HG02763 (cell line): Measurements from ENCODE around the gene KCNQ1OT1.

Experiments
- ATAC-seq: cut with Tn5 transposase; IDR thresholded peaks from one replicate; pipeline ENCODE4 v1.9.1; 2021; ENCODE audit warnings: mild to moderate bottlenecking, moderate library complexity; ENCODE audit not compliant: unreplicated experiment

Gene KCNQ1OT1

DNA sequence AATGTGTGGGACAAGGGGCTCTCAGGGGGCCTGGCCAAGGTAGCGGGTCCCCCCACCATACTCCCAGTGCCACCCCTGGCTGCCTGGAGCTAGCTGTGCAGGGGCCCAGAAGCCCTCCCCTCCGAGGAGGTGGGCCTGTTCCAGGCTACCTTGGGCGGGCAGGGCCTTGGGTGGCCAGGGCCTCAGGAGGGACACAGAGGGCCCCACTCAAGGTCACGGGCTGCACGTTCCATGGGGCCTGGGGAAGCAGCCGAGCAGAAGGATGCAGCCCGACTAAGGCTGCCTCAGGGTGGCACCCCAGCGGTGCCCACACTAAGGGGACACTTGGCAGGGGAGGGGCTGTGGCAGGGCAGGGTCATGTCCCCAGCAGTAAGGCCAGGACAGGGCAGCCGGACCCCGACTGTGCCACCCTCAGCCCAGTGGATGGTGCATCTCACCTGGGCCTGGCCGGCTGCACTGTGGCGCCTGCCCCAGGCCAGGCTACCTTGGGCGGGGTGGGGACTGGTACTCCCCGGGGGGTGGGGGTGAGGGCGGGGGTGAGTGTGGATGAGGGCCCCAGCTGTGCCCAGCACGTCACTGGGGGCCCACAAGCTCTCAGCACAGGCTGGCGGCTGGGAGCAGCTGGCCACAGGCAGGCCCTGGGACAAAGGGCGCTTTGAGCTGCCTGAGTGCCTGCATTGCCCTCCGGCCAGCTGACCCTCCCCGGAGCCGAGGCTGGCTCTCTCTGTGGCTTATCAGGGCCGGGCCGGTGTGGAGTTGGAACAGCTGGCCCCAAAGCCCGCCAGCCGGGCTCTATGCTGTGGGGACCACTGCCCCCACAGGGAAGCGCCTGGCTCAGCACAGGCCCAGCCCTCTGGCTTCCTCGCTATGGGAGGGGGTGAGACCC, 137.9 kb downstream of the KCNQ1OT1 start:
- ATAC-seq: no peak

DNA sequence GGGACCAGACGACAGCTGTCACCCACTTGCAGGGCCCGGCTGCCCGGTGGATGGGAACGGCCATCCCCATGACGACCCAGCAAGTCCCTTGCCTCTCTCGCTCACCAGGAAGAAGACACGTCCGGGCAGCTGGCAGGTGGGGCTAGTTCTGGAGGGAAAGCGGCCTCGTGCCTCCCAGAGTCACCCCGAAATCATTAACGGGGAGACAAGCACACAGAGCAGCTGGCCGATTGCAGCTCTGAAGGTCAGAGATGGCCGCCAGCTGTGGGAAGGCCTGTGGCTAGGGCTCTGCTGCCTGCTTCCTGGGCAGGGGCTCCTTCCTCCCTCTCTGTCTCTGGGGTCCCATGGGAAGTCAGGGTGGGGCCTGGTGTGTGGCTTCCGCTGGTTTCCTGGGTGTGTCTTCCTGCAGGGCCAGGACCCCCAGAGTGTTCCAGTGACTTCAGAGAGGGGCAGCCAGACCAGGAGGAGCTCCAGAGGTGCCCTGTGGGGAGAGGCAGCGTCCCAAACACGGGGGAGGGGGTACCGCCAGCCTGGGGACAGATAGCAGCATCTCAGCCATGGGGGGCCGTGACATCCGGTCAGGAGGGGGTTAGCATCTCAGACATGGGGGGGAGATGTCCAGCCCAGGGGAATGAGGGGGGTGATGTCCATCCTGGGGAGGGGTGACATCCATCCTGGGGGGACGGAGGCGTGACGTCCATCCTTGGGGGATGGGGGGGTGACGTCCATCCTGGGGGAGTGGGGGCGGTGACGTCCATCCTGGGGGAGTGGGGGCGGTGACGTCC, 140.1 kb downstream of the KCNQ1OT1 start:
- ATAC-seq: no peak

DNA sequence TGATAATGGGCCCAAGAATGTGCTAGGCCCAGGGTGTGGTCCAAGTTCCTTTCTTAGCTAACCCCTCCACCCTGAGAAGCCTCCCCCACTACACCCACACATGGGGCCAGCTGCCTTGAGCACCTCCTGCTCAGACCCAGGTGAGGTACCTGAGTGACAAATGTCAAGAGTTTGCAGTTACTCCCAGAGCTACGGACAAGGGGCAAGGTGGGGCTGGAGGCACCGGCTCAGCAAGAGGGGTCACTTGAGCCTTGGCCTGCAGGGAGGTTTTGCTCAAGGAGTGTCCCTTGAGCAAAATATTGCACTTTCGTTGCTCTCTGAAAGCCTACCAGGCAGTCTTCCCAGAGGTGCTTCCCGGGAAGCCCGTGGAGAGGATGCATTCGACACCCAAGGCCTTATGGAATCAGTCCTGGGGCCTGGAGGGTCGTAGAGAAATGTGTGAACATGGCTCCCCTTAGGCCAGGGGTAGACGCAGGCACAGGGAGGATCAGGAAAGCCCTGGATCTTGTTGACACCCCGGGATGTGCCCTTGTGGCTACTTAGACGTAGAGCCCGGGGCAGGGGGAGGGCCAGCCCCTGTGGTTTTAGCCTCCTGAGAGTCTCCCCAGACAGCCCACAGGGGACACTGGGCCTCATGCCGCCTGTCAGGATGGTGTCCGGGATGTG, 140.8 kb downstream of the KCNQ1OT1 start:
- ATAC-seq: no peak

DNA sequence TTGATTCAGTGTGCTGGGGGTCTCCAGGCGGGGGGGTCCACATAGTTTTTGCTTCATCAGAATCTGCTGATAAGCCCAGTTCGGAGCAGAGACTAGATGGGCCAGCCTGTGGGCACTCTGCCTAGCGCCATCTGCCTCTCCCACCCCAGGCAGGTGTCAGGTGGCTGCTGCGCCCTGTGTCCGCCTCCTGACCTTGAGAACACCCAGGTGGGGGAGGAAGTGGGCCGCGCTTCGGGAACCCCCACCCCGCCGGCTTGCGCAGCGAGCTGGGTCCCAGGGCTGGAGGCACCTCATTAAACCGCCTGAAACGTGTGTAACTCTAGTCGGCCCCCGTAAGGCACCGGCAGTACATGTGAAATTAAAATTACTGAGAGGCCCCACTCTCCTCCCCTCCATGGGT, 141.4 kb downstream of the KCNQ1OT1 start:
- no peak for ATAC-seq
